GM21528 (cell line): ENCODE data around the gene SERPINE3.

Source experiments
- ATAC-seq: cut with Tn5 transposase; IDR thresholded peaks from one replicate; pipeline ENCODE4 v1.9.1; 2021; ENCODE audit warnings: mild to moderate bottlenecking, moderate library complexity; ENCODE audit not compliant: unreplicated experiment, low FRiP score

Gene SERPINE3

GRCh38 chr13:51359352-51359751, 19.9 kb downstream of the SERPINE3 start:
- ATAC-seq = no peak

GRCh38 chr13:51360489-51360888, 21.0 kb downstream of the SERPINE3 start:
- no peak for ATAC-seq

DNA sequence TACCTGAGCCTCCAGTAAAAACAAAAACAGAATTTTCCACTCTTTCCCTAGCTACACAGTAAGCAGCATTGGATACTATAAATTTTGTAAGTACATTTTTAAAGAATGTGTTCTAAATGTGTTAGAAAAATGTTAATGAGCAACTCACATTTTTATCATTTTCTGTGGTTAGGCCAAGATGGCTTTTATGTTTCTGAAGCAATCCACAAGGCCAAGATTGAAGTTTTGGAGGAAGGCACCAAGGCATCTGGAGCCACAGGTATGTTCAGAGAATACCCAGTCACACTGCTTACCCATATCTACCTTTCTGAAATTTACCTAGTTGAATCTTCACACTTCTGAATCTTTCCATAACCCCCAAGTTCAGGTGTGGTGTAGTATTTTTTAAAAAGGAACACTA, 21.6 kb downstream of the SERPINE3 start:
- ATAC-seq = no peak

DNA sequence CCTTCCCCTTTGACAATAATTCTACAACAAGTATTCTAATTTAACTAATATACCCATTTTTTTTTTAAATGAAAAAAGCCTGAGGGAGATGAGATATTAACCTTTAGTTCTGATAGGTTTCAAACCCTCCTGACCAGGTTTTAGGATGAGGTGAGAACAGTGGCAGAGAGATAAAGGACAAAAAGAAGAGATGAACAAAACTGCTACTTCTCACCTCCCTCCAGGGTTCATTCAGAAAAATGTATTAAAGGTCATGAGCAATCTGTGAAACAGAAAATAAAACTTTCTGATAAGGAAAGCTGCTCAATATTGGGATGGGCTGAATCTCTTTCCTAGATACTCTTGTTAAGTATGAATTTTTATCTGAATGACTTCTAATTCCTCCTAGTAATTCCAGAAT, 24.1 kb downstream of the SERPINE3 start:
- no peak for ATAC-seq

DNA sequence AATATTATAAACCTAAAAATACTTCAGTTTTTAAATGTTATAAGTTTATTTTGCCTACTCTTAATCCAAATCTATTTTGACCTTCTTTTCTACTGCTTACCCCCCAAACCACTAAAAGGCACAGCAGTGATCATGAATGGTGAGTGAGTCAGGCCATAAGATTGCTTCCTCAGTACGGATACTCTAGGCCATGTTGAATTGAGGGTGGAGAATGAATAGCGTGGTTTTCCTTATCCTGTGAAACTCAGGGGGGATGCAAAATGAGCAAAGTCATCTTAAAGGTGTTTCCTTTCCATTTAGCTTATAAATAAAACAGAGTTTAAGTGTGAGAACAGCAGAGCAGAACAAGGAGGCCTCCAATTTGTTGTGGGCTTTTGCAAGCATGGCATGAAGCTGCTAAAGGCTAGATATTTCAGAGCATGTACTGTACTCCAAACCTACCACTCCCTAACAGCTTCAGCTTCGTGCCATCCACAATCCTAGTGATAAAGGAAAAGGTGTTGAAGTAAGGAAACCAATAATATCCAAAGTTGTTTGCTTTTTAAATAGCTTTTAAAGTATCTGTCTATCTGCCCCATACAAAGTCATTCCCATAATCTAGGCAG, 25.0 kb downstream of the SERPINE3 start:
- ATAC-seq = no peak

- no peak for ATAC-seq
Measured at GRCh38 chr13:51370116-51370515, 30.6 kb downstream of the SERPINE3 start.

DNA sequence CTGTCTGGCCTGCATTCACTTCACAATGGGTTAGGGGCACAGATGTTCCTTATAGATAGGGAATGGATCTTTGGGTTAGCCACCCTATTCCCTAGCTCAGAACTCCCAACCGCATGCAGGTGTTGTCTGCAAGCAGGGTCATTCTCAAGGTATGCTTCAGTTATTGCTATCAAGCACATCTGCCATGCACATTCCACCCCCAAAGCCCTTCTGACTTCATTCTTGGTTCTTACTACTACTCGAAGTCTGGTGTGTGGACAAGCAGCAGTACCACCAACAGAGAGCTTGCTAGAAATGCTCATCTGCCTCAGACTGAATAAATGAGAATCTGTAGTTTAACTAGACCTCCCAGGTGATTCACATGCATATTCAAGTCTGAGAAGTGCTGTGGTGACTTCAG, 31.3 kb downstream of the SERPINE3 start:
- ATAC-seq = no peak

DNA sequence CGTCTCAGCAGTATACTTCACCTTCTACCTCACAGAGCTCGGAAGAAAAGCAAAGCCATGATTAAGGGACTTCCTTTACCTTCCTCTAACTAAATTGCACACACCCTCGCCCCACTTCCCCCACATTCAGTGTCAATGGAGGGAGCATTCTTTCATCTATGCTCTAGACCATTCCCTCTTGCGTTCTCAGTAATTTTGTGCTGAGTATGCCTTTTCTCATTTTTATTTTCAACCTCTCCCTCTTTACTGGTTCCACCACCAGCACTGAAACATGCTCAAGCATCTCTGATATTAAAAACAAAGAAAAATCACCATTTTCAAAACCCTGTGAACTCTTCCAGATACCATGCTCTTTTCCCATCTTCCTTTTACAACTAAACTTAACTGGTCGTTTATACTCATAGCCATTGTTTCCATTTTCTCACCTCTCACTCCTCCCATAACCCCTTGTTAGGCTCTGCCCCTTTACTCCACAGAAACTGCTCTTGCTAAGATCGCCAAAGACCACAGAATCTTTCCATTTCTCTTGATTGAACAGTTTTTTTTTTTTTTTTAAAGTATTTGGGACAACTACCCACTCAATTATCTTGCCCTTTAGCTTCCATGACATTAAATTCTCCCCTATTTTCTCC, 32.4 kb downstream of the SERPINE3 start:
- ATAC-seq = no peak

DNA sequence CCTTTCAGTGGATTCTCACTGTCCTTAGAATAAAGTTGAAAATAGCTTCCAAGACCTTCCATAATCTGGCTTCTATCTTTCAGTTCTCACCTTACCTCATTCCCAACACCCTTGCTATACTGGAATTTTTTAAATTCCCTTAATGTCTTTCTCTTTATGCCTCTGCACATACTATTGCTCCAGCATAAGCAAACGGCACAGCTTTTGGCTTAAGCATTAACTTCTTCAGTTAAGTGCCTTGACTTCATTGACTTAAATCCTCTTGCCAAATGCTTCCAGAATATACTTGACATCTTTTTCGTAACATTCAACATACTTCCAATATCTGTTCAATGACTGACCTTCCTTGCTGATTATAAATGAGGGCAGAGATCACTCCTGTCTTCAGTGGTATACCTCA, 34.0 kb downstream of the SERPINE3 start:
- ATAC-seq = no peak

DNA sequence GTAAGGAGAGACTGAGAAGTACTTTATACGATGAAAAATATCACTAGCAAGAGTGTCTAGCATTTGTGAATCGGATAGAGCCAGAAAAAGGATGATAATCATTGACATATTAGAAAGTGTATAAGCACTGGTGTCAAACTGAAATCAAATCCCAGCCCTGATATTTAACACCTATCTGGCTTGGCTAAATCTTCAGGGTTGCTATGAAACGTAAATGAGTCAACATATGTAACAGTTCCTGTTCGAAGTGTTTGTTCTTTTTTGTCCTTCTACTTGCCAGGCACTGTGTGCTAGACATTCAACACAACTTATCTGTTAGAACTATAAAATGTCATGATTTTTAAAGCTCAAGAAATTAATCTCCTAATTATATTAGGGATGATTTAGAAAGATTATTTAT, 40.8 kb downstream of the SERPINE3 start:
- no peak for ATAC-seq

DNA sequence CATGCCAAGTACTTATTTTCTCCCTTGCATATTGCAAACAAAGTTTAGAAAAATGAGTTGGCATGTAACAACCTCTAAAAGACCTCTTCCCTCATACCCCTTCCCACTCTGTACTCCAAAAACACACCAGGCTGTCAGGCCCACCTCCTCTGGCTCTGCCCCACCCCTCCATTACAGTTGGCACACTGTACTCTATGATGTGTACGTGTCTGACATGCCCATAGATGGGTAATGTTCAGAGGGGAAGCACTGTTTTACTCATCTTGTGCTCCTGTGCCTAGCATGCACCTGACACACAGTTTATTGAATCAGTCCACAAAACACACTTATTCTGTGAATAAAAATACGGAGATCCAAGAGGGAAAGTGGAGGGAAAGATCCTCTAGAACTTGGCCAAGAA, 45.6 kb downstream of the SERPINE3 start:
- no peak for ATAC-seq

GRCh38 chr13:51394724-51395123, 55.2 kb downstream of the SERPINE3 start:
- no peak for ATAC-seq

DNA sequence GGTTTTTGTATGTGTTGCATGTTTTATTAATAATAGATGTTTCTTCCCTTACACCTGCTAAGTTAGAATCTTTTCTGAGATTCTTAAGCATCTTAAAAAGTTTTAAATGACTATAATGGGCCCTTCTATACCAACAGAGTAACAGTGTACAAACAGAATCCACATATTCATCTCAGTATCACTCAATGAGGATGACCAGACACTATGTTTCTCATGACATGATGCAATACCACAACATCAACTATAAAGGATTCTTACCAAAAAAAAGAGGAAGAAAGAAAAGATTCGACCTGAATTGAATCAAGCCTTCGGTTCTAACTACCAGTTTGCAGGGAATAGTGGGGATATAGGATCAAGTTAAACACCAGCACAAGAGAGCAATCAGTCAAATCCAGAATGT, 56.9 kb downstream of the SERPINE3 start:
- no peak for ATAC-seq

GRCh38 chr13:51397262-51397941, 57.9 kb downstream of the SERPINE3 start:
- ATAC-seq = no peak

DNA sequence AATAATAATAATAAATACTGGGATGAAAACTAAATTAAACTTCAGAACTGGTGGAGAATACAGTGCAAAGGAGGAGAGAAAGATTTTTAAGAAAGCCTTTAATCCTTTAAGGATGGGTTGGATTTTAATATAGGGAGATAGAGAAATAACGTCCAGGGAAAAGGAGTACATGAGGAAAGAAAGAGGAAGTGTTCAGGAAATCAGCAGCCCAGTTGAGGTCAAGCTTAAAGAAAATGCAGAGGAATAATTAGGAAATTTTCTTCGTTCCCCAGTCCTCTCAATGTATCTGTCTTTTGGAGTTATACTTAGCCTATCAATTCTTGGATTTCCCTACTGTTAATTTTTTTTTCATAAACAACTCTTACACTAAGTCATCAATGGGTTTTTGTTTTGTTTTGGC, 65.7 kb downstream of the SERPINE3 start:
- no peak for ATAC-seq

DNA sequence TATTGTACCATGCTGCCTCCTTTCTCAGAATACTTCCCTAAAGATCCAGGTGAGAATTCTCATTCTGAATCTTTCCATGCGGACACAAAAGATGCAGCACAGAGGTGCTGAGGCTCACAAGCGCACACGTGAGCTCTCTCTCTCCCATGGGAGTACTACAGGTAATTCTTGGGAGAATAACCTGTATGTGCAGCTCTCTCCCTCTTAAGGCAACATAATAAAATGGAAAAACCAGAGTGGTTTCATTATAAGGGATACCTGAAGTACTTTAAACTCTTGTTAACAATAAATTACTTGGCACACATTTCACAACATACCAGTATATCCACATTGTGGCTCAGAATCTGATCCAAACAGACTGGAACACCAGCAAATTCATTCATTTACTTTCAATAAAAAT, 72.9 kb downstream of the SERPINE3 start:
- no peak for ATAC-seq
